HG02588 (cell line): ENCODE measurements around the gene CCDC85C.

ENCODE experiments used
- ATAC-seq: cut with Tn5 transposase; IDR thresholded peaks from one replicate; pipeline ENCODE4 v1.9.1; 2021; ENCODE audit warnings: mild to moderate bottlenecking, moderate library complexity; ENCODE audit not compliant: unreplicated experiment

Gene CCDC85C

GRCh38 chr14:99454246-99454645 lies 149.8 kb downstream of the CCDC85C start:
- no peak for ATAC-seq

- ATAC-seq = no peak
Observed at GRCh38 chr14:99452968-99453367, 151.0 kb downstream of the CCDC85C start.

GRCh38 chr14:99451234-99451633 lies 152.8 kb downstream of the CCDC85C start:
- ATAC-seq = no peak

GRCh38 chr14:99450266-99450665 lies 153.7 kb downstream of the CCDC85C start:
- no peak for ATAC-seq
